H54 (cell line): Measurements from ENCODE around the gene SPDYE4.

ENCODE experiments used
- DNase-seq: peaks from one replicate; pipeline ENCODE4 v3.0.0; 2011; ENCODE audit warnings: low spot score, mixed read lengths; ENCODE audit not compliant: insufficient read length
- FAIRE-seq: peaks from 3 replicates; lab custom pipeline; 2011; peaks lifted over from hg19 to GRCh38; lab: Jason Lieb, UNC
- POLR2A ChIP-seq: IDR thresholded peaks from 2 replicates; pipeline ENCODE4 v1.6.1; 2011; ENCODE audit warnings: low read depth, mild to moderate bottlenecking, low read length

SPDYE4 gene

GRCh38 chr17:8741366-8741765, 17.0 kb downstream of the SPDYE4 start:
- DNase-seq (no peak), FAIRE-seq (no peak)
- no peak for TF ChIP-seq POLR2A

GRCh38 chr17:8740486-8740885, 17.9 kb downstream of the SPDYE4 start:
- DNase-seq = no peak
- no peak for FAIRE-seq
- TF ChIP-seq POLR2A = no peak

GRCh38 chr17:8739097-8739496, 19.2 kb downstream of the SPDYE4 start:
- FAIRE-seq = no peak
- no peak for TF ChIP-seq POLR2A
- DNase-seq = no peak

- DNase-seq = no peak
Observed at GRCh38 chr17:8736796-8737195, 21.6 kb downstream of the SPDYE4 start.

GRCh38 chr17:8736362-8736761, 22.0 kb downstream of the SPDYE4 start:
- DNase-seq (no peak), FAIRE-seq (no peak)
- no peak for TF ChIP-seq POLR2A

More at GRCh38 chr17:8736796-8737195, 21.6 kb downstream of the SPDYE4 start:
- FAIRE-seq = no peak
- no peak for TF ChIP-seq POLR2A

- no peak for TF ChIP-seq POLR2A
- no peak for FAIRE-seq
- DNase-seq = no peak
Observed at GRCh38 chr17:8735336-8735939, 22.9 kb downstream of the SPDYE4 start.

- FAIRE-seq (no peak), DNase-seq (no peak)
- no peak for TF ChIP-seq POLR2A
Observed at GRCh38 chr17:8734876-8735275, 23.5 kb downstream of the SPDYE4 start.

GRCh38 chr17:8732406-8733085, 25.8 kb downstream of the SPDYE4 start:
- no peak for TF ChIP-seq POLR2A
- DNase-seq (no peak), FAIRE-seq (no peak)

- DNase-seq (no peak), FAIRE-seq (no peak)
- no peak for TF ChIP-seq POLR2A
Observed at GRCh38 chr17:8729860-8730259, 28.5 kb downstream of the SPDYE4 start.

- FAIRE-seq = no peak
- no peak for TF ChIP-seq POLR2A
- DNase-seq = no peak
Observed at GRCh38 chr17:8729421-8729820, 28.9 kb downstream of the SPDYE4 start.

- FAIRE-seq (no peak), DNase-seq (no peak)
- no peak for TF ChIP-seq POLR2A
Observed at GRCh38 chr17:8728971-8729370, 29.4 kb downstream of the SPDYE4 start.

- FAIRE-seq = no peak
- TF ChIP-seq POLR2A = no peak
- no peak for DNase-seq
Observed at GRCh38 chr17:8728251-8728938, 30.0 kb downstream of the SPDYE4 start.

GRCh38 chr17:8726941-8727555, 31.3 kb downstream of the SPDYE4 start:
- no peak for DNase-seq
- no peak for FAIRE-seq
- no peak for TF ChIP-seq POLR2A
